ENCODE measurements around the gene PON2.

PON2 gene

GRCh38 chr7:95367606-95368005 lies 67.2 kb downstream of the PON2 start:
- DNase-seq (ENCODE audit: low read depth), result no peak
- no peak overlapping the region for H3K4me3 ChIP-seq (ENCODE audit: low read depth, low read length)

- H3K4me3 ChIP-seq (ENCODE audit: low read depth, low read length), result no peak overlapping the region
- DNase-seq (ENCODE audit: low read depth), result peak; percentile 39
Measured at GRCh38 chr7:95365151-95365550, 69.7 kb downstream of the PON2 start.

GRCh38 chr7:95357623-95358022 lies 77.2 kb downstream of the PON2 start:
- no peak overlapping the region for H3K4me3 ChIP-seq (ENCODE audit: low read depth, low read length)
- DNase-seq (ENCODE audit: low read depth), result no peak
